Panc1 (cell line): ENCODE results near the gene PRR5L. TPM values are rescaled to one million over a fixed set of nuclear protein-coding genes. Genes with fewer than 3 reads are reported as not detected.

Experiments used
- ATAC-seq: fragments of 200-7000 bp; cut with Tn5 transposase; 2 replicates; pipeline ENCODE4 v1.9.1; 2020; ENCODE audit warnings: mild to moderate bottlenecking, moderate library complexity
- BruUV-seq: library from RNA; stranded (reverse); fragments of 400-500 nt; replicated peaks from 2 replicates; lab custom pipeline; 2021; lab: Mats Ljungman, UMichigan
- CTCF ChIA-PET: fragments of 300-600 bp; sonication (Branson Sonifier 250); formaldehyde crosslinking; loops from one replicate; lab custom pipeline; 2022; ENCODE audit warnings: antibody characterized with exemption; lab: Charles Lee
- POLR2A ChIA-PET: fragments of 300-600 bp; sonication (Branson Sonifier 250); formaldehyde crosslinking; loops from one replicate; lab custom pipeline; 2022; ENCODE audit warnings: antibody characterized with exemption; lab: Charles Lee
- DNase-seq: peaks from one replicate; pipeline ENCODE4 v3.0.0-alpha.2; 2010; ENCODE audit warnings: low read depth, low spot score
- H3K27ac ChIP-seq: 2 replicates; pipeline ENCODE4 v1.5.1; 2011; ENCODE audit warnings: mild to moderate bottlenecking, low read length, inconsistent platforms
- H3K27me3 ChIP-seq: fragments of 200-500 bp; sonication (Bioruptor generic); 2 replicates; pipeline ENCODE4 v1.6.0; 2014; ENCODE audit warnings: low read length, inconsistent platforms; ENCODE audit not compliant: control insufficient read depth, insufficient read depth
- H3K36me3 ChIP-seq: fragments of 200-500 bp; sonication (Bioruptor generic); 2 replicates; pipeline ENCODE4 v1.5.1; 2014; ENCODE audit warnings: inconsistent platforms, mild to moderate bottlenecking, low read length, moderate library complexity; ENCODE audit not compliant: control insufficient read depth, insufficient read depth
- H3K4me1 ChIP-seq: 2 replicates; pipeline ENCODE4 v1.5.1; 2011; ENCODE audit warnings: inconsistent platforms, mild to moderate bottlenecking, low read length, moderate library complexity; ENCODE audit not compliant: control insufficient read depth, insufficient read depth
- H3K4me3 ChIP-seq, 2 experiments: 2 replicates each; pipeline ENCODE4 v1.5.1; 2011 to 2012; ENCODE audit warnings: low read depth in 2 of 2, low read length in 2 of 2, mild to moderate bottlenecking in 2 of 2, inconsistent platforms in 1 of 2, moderate library complexity in 1 of 2
- H3K9me3 ChIP-seq: fragments of 200-500 bp; sonication (Bioruptor generic); 2 replicates; pipeline ENCODE4 v1.5.1; 2014; ENCODE audit warnings: low read depth, mild to moderate bottlenecking, inconsistent platforms, low read length, moderate library complexity; ENCODE audit not compliant: control insufficient read depth, insufficient read depth
- POLR2AphosphoS5 ChIP-seq: IDR thresholded peaks from 2 replicates; pipeline ENCODE4 v1.6.1; 2012; ENCODE audit warnings: mild to moderate bottlenecking, low read depth, low read length, moderate library complexity
- SIN3A ChIP-seq: IDR thresholded peaks from 2 replicates; pipeline ENCODE4 v1.6.1; 2012; ENCODE audit warnings: low read depth, mild to moderate bottlenecking, low read length, moderate library complexity, borderline replicate concordance; ENCODE audit not compliant: insufficient read depth
- TCF7L2 ChIP-seq: IDR thresholded peaks from 2 replicates; pipeline ENCODE4 v1.6.1; 2011; ENCODE audit warnings: mild to moderate bottlenecking, low read depth, low read length, inconsistent platforms
- in situ Hi-C: cut with HindIII; loops from 2 replicates; pipeline ENCODE4 v1.10.0; 2016; ENCODE audit warnings: low sequenced_read_pairs, low pct_unique_long_range_greater_than_20kb
- intact Hi-C: fragments of 100-400 bp; cut with micrococcal nuclease; formaldehyde crosslinking; loops from one replicate; pipeline ENCODE4 v1.10.0; 2022; ENCODE audit not compliant: unreplicated experiment
- total RNA-seq: library from RNA; stranded (reverse); gene quantifications from one replicate; pipeline ENCODE4 v1.2.1, GENCODE V29; 2021; ENCODE audit not compliant: unreplicated experiment
- TF ChIP-seq, protein P1 (sequence below), 2 experiments: IDR thresholded peaks; 2 replicates each; pipeline ENCODE4 v1.6.1; 2011 to 2012; ENCODE audit warnings: low read depth in 2 of 2, control low read depth in 1 of 2, low read length in 1 of 2, mild to moderate bottlenecking in 1 of 2, moderate library complexity in 1 of 2; ENCODE audit not compliant: insufficient read depth in 1 of 2
- TF ChIP-seq, protein P2 (sequence below): fragments of 450-650 bp; IDR thresholded peaks from 2 replicates; pipeline ENCODE4 v1.5.1; 2017; ENCODE audit warnings: mild to moderate bottlenecking

Gene PRR5L
- total RNA-seq, 1 experiment from 2014 or later = 0.36 TPM

DNA sequence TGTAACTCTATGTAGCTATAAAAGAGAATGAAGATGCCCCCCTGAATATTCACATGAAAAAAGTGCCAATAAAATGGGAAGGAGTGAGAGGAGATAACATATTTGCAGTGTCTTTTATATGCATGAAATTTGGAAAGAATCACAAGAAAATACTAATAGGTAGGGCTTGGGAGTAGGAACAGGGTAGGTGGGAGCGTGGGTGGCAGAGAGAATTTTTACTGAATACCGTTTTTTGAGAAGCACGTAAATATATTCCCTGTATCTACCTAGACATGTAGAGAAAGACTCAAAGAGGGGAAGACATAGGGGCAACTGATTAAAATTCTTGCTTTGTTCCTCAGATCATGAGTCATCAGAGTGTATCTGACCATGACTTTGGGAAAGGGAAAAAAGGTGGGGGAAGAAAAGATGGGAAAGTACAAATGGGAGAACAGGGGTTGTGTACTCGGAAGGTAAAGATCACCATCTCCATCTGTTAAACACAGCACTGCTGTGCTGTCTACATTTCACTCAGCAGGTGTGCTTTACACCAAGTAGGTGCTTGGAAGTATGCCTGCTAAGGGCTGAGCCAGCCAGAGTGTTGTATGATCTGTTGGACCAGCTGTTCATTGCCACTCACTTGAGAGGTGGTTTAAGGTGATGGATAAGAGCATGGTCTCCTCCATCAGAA lies 16.0 kb downstream of the PRR5L start:
- H3K4me3 ChIP-seq = no peak overlapping the region
- no peak overlapping the region for H3K27ac ChIP-seq
- DNase-seq (no peak), ATAC-seq (no peak)
- in situ Hi-C loops (no loop called here), intact Hi-C loops (no loop called here)
- TF ChIP-seq, protein P1, sequence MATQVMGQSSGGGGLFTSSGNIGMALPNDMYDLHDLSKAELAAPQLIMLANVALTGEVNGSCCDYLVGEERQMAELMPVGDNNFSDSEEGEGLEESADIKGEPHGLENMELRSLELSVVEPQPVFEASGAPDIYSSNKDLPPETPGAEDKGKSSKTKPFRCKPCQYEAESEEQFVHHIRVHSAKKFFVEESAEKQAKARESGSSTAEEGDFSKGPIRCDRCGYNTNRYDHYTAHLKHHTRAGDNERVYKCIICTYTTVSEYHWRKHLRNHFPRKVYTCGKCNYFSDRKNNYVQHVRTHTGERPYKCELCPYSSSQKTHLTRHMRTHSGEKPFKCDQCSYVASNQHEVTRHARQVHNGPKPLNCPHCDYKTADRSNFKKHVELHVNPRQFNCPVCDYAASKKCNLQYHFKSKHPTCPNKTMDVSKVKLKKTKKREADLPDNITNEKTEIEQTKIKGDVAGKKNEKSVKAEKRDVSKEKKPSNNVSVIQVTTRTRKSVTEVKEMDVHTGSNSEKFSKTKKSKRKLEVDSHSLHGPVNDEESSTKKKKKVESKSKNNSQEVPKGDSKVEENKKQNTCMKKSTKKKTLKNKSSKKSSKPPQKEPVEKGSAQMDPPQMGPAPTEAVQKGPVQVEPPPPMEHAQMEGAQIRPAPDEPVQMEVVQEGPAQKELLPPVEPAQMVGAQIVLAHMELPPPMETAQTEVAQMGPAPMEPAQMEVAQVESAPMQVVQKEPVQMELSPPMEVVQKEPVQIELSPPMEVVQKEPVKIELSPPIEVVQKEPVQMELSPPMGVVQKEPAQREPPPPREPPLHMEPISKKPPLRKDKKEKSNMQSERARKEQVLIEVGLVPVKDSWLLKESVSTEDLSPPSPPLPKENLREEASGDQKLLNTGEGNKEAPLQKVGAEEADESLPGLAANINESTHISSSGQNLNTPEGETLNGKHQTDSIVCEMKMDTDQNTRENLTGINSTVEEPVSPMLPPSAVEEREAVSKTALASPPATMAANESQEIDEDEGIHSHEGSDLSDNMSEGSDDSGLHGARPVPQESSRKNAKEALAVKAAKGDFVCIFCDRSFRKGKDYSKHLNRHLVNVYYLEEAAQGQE (IDR thresholded peaks at IDR 0.05; ENCODE audit: insufficient read depth in 1 of 2, low read depth in 2 of 2, low read length in 1 of 2) = no peak
- TF ChIP-seq, protein P2, sequence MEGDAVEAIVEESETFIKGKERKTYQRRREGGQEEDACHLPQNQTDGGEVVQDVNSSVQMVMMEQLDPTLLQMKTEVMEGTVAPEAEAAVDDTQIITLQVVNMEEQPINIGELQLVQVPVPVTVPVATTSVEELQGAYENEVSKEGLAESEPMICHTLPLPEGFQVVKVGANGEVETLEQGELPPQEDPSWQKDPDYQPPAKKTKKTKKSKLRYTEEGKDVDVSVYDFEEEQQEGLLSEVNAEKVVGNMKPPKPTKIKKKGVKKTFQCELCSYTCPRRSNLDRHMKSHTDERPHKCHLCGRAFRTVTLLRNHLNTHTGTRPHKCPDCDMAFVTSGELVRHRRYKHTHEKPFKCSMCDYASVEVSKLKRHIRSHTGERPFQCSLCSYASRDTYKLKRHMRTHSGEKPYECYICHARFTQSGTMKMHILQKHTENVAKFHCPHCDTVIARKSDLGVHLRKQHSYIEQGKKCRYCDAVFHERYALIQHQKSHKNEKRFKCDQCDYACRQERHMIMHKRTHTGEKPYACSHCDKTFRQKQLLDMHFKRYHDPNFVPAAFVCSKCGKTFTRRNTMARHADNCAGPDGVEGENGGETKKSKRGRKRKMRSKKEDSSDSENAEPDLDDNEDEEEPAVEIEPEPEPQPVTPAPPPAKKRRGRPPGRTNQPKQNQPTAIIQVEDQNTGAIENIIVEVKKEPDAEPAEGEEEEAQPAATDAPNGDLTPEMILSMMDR = no peak
- no peak for TF ChIP-seq POLR2AphosphoS5
- TF ChIP-seq TCF7L2 = no peak
- TF ChIP-seq SIN3A = no peak
- H3K36me3 ChIP-seq = no peaks in the 10 kb centered on the region
- BruUV-seq = no TSS peak
- peaks cover 33% of the 10 kb centered on the region for H3K27me3 ChIP-seq
- H3K4me1 ChIP-seq = no peaks in the 10 kb centered on the region
- POLR2A ChIA-PET = no interaction called here
- CTCF ChIA-PET = no interaction called here
- H3K9me3 ChIP-seq = no peaks in the 10 kb centered on the region

- intact Hi-C loops (no loop called here), in situ Hi-C loops (no loop called here)
- H3K27ac ChIP-seq = no peak overlapping the region
- no peaks in the 10 kb centered on the region for H3K9me3 ChIP-seq
- POLR2A ChIA-PET = no interaction called here
- peaks cover 40% of the 10 kb centered on the region for H3K27me3 ChIP-seq
- H3K4me3 ChIP-seq = no peak overlapping the region
- H3K4me1 ChIP-seq = no peaks in the 10 kb centered on the region
- H3K36me3 ChIP-seq = no peaks in the 10 kb centered on the region
- no peak for ATAC-seq
- TF ChIP-seq, protein P2 = no peak
- TF ChIP-seq, protein P1 (IDR thresholded peaks at IDR 0.05; ENCODE audit: insufficient read depth in 1 of 2, low read depth in 2 of 2, low read length in 1 of 2) = no peak
- no peak for TF ChIP-seq POLR2AphosphoS5
- TF ChIP-seq TCF7L2 = no peak
- TF ChIP-seq SIN3A = no peak
- BruUV-seq = no TSS peak
- DNase-seq = no peak
- CTCF ChIA-PET = no interaction called here
These were observed 16.8 kb downstream of the PRR5L start for GRCh38 chr11:36312611-36313472.
